GM18951 (cell line): ENCODE measurements around the gene THRA.

Experiments used
- POLR2A ChIP-seq: IDR thresholded peaks from 4 replicates; pipeline ENCODE4 v1.6.1; 2011; ENCODE audit warnings: mild to moderate bottlenecking; ENCODE audit not compliant: insufficient read length, insufficient read depth; ENCODE audit errors: extremely low read depth
- in situ Hi-C: fragments of 300-500 bp; cut with MboI; formaldehyde crosslinking; loops from one replicate; pipeline ENCODE4 v1.12.0; 2022; ENCODE audit warnings: low sequenced_read_pairs, mixed read lengths, inconsistent platforms; ENCODE audit not compliant: unreplicated experiment

The THRA gene

GRCh38 chr17:40106760-40107521 lies 44.2 kb downstream of the THRA start:
- in situ Hi-C loops: no loop called here
- no peak for TF ChIP-seq POLR2A

- no peak for TF ChIP-seq POLR2A
- in situ Hi-C loops: no loop called here
These were observed 44.9 kb downstream of the THRA start for GRCh38 chr17:40107522-40108174.

GRCh38 chr17:40108970-40109824 lies 46.4 kb downstream of the THRA start:
- TF ChIP-seq POLR2A: no peak
- in situ Hi-C loops: no loop called here

- no peak for TF ChIP-seq POLR2A
- in situ Hi-C loops: no loop called here
These were observed 47.5 kb downstream of the THRA start for GRCh38 chr17:40110026-40110845.

- no peak for TF ChIP-seq POLR2A
- in situ Hi-C loops: no loop called here
These were observed 48.7 kb downstream of the THRA start for GRCh38 chr17:40111221-40112128.

- in situ Hi-C loops: no loop called here
- no peak for TF ChIP-seq POLR2A
These were observed 49.5 kb downstream of the THRA start for GRCh38 chr17:40112191-40112711.

GRCh38 chr17:40112718-40113109 lies 49.9 kb downstream of the THRA start:
- TF ChIP-seq POLR2A: no peak
- in situ Hi-C loops: no loop called here

GRCh38 chr17:40113110-40113906 lies 50.5 kb downstream of the THRA start:
- in situ Hi-C loops: no loop called here
- peak; percentile 64 for TF ChIP-seq POLR2A

- TF ChIP-seq POLR2A: no peak
- in situ Hi-C loops: no loop called here
These were observed 51.1 kb downstream of the THRA start for GRCh38 chr17:40113907-40114245.

GRCh38 chr17:40115101-40115436 lies 52.3 kb downstream of the THRA start:
- in situ Hi-C loops: no loop called here
- TF ChIP-seq POLR2A: no peak
